Measurements from ENCODE around the gene PJVK.

Gene PJVK

DNA sequence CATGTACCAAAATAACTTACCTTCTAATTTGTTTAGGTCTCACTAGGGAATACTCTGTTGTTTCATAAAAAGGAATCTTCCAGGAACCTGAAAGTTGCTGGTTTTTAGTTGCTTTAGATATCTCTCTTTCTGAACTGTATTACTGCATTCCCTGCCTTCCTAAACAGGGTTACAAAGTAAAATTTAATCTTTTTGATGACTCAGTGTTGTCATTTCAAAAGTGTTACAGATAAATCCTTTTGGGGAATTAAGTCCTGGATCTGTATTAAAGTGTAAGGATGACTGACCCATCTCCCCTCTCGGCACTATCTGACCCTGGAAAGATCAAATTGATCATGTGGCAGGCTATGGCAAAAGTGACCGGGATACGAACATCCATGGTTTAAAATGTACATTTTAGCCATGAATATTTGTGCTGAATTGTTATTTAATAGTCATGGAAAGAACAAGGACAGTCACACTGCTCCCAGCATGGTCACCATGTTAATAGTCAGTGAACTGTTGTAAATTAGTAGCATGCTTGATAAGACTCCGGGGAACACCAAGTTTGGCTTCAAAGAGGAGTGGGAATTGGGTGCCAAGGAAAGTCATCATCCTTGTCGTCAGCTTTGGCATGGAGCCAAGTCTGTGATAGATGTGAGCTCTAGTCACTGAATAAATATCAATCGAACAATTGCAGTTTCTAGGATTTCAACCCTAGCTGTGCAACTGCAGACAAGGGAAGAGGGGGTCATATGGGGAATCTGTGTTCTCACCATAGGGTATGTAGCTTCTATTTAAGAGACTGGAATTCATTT lies 33.3 kb downstream of the PJVK start:
- Histone ChIP-seq H3K4me3 (ENCODE audit: low read length) (no peak overlapping the region), H3K4me2 (ENCODE audit: low read length) (no peak overlapping the region), H3K27ac (ENCODE audit: low read depth, low read length) (no peak overlapping the region), H3K79me2 (ENCODE audit: control insufficient read depth, low read length) (peaks cover 72% of the 10 kb centered on the region), H4K20me1 (ENCODE audit: control insufficient read depth, insufficient read depth, low read depth, low read length) (peaks cover 13% of the 10 kb centered on the region; the same call in 1 of the 2 replicates), H3K27me3 (ENCODE audit: control insufficient read depth, low read length) (no peaks in the 10 kb centered on the region), H3K9me2 (replicated peaks; ENCODE audit: control insufficient read depth, low read length) (no peaks in the 10 kb centered on the region; the same call in 1 of the 2 replicates), H3K9me3 (ENCODE audit: control insufficient read depth, insufficient read depth, low read length) (no peaks in the 10 kb centered on the region), H3K36me3 (ENCODE audit: control insufficient read depth, low read length) (peaks cover 31% of the 10 kb centered on the region), H3K4me1 (ENCODE audit: control insufficient read depth, low read length) (peaks cover 34% of the 10 kb centered on the region), H3F3A (ENCODE audit: control insufficient read depth, insufficient read depth) (peaks cover 5% of the 10 kb centered on the region)
- TF ChIP-seq CTCF (IDR thresholded peaks at IDR 0.05; ENCODE audit: low read depth, low read length, poor library complexity, severe bottlenecking) = no peak
- TF ChIP-seq EZH2phosphoT487 (IDR thresholded peaks at IDR 0.05; ENCODE audit: borderline replicate concordance, low read length) = no peak

DNA sequence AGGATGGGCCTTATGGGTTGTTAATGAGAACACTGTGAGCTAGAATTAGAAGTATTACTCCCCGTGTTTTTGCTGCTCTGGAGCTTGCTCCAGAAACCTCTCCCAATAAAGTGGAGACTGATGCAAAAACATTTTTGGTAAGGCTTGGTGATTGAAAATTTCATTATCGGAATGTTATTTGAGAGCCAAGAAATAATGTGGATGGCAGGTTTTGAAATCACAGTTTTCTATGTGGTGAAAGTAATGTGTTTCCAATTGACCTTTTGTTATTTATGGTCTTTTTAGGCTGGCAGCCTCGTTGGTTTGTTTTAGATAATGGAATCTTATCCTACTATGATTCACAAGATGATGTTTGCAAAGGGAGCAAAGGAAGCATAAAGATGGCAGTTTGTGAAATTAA lies 34.2 kb downstream of the PJVK start:
- peaks cover 13% of the 10 kb centered on the region; the same call in 1 of the 2 replicates for H4K20me1 ChIP-seq (ENCODE audit: control insufficient read depth, insufficient read depth, low read depth, low read length)
- H3K4me2 ChIP-seq (ENCODE audit: low read length) = no peak overlapping the region
- H3K36me3 ChIP-seq (ENCODE audit: control insufficient read depth, low read length) = peaks cover 40% of the 10 kb centered on the region
- no peaks in the 10 kb centered on the region for H3K9me3 ChIP-seq (ENCODE audit: control insufficient read depth, insufficient read depth, low read length)
- no peak overlapping the region for H3K4me3 ChIP-seq (ENCODE audit: low read length)
- peaks cover 28% of the 10 kb centered on the region for H3K4me1 ChIP-seq (ENCODE audit: control insufficient read depth, low read length)
- TF ChIP-seq CTCF (IDR thresholded peaks at IDR 0.05; ENCODE audit: low read depth, low read length, poor library complexity, severe bottlenecking) = no peak
- no peak overlapping the region for H3K27ac ChIP-seq (ENCODE audit: low read depth, low read length)
- no peaks in the 10 kb centered on the region; the same call in 1 of the 2 replicates for H3K9me2 ChIP-seq (replicated peaks; ENCODE audit: control insufficient read depth, low read length)
- peaks cover 75% of the 10 kb centered on the region for H3K79me2 ChIP-seq (ENCODE audit: control insufficient read depth, low read length)
- no peaks in the 10 kb centered on the region for H3K27me3 ChIP-seq (ENCODE audit: control insufficient read depth, low read length)
- no peaks in the 10 kb centered on the region for H3F3A ChIP-seq (ENCODE audit: control insufficient read depth, insufficient read depth)

GRCh38 chr2:178491612-178492011 lies 40.4 kb downstream of the PJVK start:
- H4K20me1 ChIP-seq (ENCODE audit: control insufficient read depth, insufficient read depth, low read depth, low read length) = no peaks in the 10 kb centered on the region
- H3K27ac ChIP-seq (ENCODE audit: low read depth, low read length) = no peak overlapping the region
- H3K79me2 ChIP-seq (ENCODE audit: control insufficient read depth, low read length) = peaks cover 16% of the 10 kb centered on the region
- no peak overlapping the region for H3K4me3 ChIP-seq (ENCODE audit: low read length)
- H3K9me2 ChIP-seq (replicated peaks; ENCODE audit: control insufficient read depth, low read length) = no peaks in the 10 kb centered on the region
- no peaks in the 10 kb centered on the region for H3K9me3 ChIP-seq (ENCODE audit: control insufficient read depth, insufficient read depth, low read length)
- no peak overlapping the region for H3K4me2 ChIP-seq (ENCODE audit: low read length)
- H3K36me3 ChIP-seq (ENCODE audit: control insufficient read depth, low read length) = peaks cover 78% of the 10 kb centered on the region
- no peaks in the 10 kb centered on the region for H3K27me3 ChIP-seq (ENCODE audit: control insufficient read depth, low read length)
- no peaks in the 10 kb centered on the region for H3K4me1 ChIP-seq (ENCODE audit: control insufficient read depth, low read length)
- H3F3A ChIP-seq (ENCODE audit: control insufficient read depth, insufficient read depth) = peaks cover 6% of the 10 kb centered on the region; the same call in 1 of the 2 replicates
- TF ChIP-seq CTCF (IDR thresholded peaks at IDR 0.05; ENCODE audit: low read depth, low read length, poor library complexity, severe bottlenecking) (no peak), EZH2phosphoT487 (IDR thresholded peaks at IDR 0.05; ENCODE audit: borderline replicate concordance, low read length) (no peak)
